Islet precursor cell (in vitro differentiated cells): ENCODE measurements around the gene SRGAP3.

ENCODE experiments used
- DNase-seq: peaks from one replicate; pipeline ENCODE4 v3.0.0-alpha.2; 2018

The SRGAP3 gene

GRCh38 chr3:9169956-9170850, 79.2 kb downstream of the SRGAP3 start:
- no peak for DNase-seq

DNA sequence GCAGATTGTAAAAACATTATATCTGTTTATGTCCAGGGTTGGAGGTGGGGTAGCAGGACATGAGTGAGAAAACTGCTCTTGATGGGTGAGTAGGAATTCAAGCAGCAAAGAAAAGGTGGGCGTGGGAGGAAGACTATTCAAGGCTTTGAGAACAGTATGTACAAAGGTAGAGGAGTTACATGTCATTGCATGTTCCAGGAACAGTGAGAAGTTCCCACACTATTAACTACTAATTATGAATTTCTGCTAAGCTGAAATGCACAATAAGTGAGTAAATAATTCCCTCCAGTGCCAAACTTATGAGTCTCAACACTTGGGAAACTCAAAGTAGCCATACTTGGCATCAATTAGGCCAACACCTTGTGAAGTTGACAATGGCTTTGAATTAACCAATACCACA, 80.1 kb downstream of the SRGAP3 start:
- DNase-seq = no peak

GRCh38 chr3:9168241-9168741, 81.2 kb downstream of the SRGAP3 start:
- DNase-seq = no peak

GRCh38 chr3:9167222-9167621, 82.2 kb downstream of the SRGAP3 start:
- DNase-seq = no peak

- DNase-seq = no peak
Observed at GRCh38 chr3:9165421-9165820, 84.0 kb downstream of the SRGAP3 start.

- no peak for DNase-seq
Observed at GRCh38 chr3:9163289-9163688, 86.2 kb downstream of the SRGAP3 start.

DNA sequence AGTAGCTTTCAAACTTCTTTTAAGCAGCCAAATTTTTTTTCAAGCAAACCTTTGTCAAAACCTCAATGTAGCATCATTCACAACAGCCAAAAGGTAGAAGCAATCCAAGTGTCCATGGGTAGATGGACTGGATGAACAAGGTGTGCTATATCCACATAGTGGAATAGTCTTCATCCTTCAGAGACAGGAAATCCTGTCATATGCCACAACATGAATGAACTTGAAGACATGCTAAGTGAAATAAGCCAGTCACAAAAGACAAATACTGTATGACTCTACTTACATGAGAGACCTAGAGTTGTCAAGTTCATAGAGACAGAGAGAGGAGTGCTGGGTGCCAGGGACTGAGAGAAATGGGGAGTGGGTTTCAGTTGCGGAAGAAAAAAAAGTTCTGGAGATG, 87.6 kb downstream of the SRGAP3 start:
- no peak for DNase-seq

- DNase-seq = no peak
Observed at GRCh38 chr3:9161298-9161697, 88.1 kb downstream of the SRGAP3 start.

- DNase-seq = no peak
Observed at GRCh38 chr3:9158865-9159630, 90.4 kb downstream of the SRGAP3 start.

DNA sequence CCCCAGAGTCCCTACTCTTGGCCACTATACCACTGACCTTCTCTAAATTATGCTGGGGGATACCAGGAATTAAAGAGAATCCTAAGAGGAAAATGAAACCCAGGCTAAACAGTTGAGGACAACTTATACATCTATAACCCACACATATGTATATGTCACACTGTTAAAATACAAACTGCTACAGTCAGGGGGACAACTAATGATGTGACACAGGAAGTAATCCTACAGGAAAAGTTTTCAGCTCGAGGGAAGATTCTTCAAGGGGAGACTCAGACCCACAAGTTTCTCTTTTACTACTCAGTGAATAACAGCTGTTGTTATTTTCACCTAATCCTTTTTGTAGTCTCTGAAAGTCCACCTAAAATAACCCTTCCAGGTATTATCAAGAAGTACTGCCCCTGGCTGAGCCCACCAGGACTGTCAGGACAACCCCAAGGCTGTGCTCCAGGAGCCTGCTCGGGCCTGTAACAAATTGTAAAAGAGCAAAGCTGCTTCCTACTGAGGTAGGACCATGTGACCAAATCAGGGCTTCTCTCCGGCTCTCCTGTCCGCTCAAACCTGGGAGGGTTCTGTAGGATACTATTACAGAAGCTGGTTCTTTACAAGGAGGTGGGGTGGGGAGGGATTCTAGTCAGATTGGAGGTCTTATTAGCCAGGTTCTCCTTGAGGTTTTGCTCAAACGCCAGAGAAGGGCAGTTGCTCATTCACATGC, 91.6 kb downstream of the SRGAP3 start:
- DNase-seq = no peak

DNA sequence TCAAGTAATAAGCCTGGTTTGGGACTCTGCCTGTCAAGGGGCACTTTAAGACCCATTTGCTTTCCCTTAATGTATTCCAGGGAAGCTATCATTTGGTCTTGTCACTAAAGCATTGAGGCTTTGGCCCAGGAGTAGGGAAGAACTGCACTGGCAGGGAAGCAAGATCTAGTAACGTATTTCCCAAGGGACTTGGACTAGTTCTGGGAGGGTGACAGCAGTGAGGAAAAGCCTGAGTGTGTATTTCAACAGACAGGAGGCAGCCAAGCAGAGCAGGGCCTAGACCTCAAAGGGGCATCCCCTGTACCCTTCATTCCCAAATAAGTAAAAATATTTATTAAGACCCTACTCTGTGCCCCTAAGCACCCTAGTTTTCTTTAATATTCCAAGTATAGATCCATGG, 92.8 kb downstream of the SRGAP3 start:
- no peak for DNase-seq

GRCh38 chr3:9155028-9155427, 94.4 kb downstream of the SRGAP3 start:
- DNase-seq = no peak

DNA sequence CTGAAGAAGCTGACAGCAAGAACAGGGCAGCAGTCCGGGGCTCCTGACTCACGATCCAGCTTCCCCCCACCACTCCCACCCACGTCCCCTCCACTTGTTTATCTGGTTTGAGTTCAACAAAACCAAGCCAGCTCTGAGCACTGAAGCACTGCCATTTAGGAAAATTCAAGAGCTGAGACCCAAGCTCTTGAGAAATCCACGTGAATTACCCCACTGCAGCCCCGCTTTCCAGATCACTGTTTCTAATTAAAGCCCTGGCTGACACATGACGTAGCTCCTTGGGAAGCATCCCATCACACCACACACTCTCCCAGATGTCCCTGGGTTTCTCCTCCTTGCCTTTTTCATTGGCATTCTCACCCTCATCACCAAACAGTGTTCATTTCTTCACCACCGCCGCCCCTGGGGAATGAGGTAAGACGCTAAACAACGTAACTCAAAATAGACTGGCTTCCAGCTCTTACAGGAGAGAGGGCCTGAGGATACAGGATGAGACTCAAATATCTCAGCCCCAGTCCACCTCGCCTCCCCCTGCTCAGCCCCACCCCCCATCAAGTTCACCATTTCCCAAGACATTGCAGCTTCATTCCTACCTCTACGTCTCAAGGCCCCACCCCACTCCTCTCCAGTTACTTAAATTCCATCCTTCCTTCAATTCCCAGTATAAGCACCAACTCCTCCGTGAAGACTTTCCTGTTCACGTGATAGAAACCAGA, 95.4 kb downstream of the SRGAP3 start:
- no peak for DNase-seq

DNA sequence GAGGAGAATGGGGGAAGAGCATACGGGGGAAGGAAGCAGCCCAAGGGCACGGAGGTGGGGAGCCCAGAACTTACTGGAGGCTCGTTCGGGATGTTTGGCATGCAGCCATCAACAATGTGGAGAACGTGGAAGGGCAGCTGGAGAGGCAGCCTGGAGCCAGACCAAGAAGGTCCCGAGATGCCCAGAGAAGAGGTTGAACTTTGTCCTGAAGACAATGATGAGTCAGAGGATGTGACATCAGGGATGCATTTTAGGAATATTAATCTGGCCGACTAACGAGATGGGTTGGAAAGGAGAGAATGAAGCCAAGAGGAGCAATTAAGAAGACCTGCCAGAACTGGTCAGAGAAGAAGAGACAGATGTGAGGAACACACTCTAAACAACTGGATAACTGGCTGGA, 98.2 kb downstream of the SRGAP3 start:
- no peak for DNase-seq

GRCh38 chr3:9149566-9149965, 99.9 kb downstream of the SRGAP3 start:
- no peak for DNase-seq

GRCh38 chr3:9147896-9148266, 101.6 kb downstream of the SRGAP3 start:
- no peak for DNase-seq

- no peak for DNase-seq
Observed at GRCh38 chr3:9147215-9147895, 102.1 kb downstream of the SRGAP3 start.

DNA sequence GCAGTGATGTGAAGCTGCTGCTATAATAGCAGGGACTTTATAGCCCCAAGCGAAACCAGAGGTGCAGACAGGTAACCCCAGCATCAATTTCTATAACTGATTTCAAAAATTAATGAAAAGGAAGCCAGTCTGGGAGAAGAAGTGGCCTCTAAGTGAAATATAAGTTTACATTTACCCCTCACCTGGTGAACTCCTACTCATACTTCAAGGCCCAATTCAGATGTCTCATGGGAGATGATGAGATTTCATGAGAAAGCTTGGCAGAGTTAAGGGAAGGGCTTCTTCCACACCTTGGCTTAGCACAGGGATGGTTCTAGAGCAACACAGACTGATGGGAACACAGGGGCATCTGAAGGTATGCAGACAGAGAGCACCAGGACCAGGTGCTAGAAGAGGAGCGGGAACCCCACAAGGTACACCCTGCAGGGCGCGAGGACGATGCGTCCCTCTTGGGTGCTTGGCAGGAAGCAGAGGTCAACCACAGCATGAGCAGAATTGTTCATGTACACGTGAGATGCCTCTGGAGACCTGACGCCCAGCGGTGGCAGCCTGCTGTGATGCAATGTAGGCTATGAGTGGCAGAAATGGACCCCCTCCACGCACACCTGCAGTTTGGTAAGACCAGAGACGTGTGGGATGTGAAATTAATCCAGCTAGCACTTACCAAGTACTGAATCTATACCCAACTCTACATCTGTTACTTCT, 102.9 kb downstream of the SRGAP3 start:
- DNase-seq = no peak

DNA sequence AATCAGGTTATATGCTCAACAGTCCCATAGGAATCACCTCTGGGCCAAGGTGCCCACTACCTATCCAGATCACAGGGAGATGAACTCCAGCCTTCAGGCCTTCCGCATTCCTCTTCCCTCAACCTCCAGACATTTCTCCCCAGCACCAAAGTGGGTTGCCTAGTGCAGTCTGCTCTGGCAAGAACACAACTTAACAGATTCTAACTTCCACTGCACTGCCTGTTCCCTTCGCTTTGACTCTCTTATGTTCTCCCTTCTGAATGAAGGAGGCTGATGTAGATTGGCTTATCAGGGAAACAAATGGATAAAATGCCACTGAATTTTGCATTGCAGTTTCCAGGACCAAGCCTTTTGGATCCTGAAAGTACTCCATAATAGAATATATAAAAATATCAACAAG, 106.3 kb downstream of the SRGAP3 start:
- no peak for DNase-seq

DNA sequence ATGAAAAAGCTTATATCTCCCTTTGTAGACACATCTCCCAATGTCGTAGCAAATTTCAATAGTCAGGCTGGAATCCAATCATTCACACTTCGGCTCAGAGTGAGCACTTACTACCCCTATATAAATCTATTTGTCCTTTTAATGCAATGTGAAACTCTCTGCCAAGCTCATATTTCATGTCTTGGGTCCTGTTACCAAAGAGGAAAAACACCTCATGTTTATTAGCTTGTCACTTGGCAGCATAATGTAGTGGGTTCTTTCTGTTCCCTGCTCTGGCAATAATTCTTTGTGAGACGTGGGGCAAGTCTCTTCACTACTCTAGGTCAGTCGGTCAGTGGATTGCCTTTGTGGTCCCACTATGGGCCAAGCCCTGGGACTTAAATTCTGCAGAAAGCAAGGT, 107.1 kb downstream of the SRGAP3 start:
- DNase-seq = no peak

DNA sequence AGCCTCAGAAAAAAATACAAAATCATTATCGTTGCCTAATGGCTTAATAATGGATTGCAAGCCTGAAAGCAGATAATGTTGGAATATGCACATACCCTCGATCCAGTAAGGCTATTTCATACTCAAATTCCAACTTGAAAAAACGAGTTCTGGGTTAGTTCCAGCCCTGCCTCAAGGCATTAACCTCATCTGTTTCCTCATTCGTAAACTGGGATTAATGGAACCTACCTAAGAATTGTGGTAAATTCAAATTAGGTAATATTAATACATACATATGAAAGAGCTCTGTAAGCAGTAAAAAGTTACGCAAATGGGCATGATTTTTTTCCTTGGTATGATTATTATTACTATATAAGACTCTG, 107.5 kb downstream of the SRGAP3 start:
- no peak for DNase-seq

- no peak for DNase-seq
Observed at GRCh38 chr3:9139366-9139765, 110.1 kb downstream of the SRGAP3 start.
